EL (cell line): ENCODE data around the gene FAM168A.
A peak's percentile ranks its signal among the peaks of the same experiment; 100 is the strongest.
"Not testable (repeated sequence)": the region's sequence is repeated elsewhere in the genome, so short reads cannot be mapped to it uniquely, and the experiment has no call there.

Experiments
- DNase-seq: peaks from one replicate; pipeline ENCODE4 v3.0.0-alpha.2; 2016

FAM168A gene

DNA sequence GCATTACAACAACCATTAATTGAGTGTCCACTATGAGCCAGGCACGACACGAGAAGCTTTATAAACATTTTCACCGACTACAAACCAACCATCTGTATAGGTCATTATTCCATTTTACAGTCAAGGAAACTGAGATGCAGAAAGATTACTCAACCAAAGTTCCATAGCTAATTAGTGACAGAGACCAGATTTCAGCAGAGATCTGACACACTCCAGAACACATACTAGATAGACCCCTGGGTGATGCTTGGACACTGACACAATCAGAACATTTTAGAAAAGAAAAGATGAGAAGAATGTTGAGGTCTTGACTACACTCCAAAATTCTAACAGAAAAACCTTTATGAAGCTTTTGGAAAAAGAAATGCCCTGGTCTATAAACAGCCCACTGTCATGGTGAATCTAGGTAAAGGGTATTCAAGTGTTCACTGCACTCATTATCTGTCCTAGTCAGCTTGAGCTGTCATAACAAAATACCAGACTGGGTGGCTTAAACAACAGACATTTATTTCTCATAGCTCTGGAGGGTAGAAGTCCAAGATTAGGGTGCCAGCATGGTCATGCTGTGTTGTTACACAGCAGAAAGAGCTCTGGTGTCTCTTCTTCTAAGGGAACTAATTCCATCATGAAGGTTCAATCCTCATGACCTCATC lies 132.8 kb downstream of the FAM168A start:
- no peak for DNase-seq

GRCh38 chr11:73464347-73464746 lies 133.6 kb downstream of the FAM168A start:
- DNase-seq = no peak

DNA sequence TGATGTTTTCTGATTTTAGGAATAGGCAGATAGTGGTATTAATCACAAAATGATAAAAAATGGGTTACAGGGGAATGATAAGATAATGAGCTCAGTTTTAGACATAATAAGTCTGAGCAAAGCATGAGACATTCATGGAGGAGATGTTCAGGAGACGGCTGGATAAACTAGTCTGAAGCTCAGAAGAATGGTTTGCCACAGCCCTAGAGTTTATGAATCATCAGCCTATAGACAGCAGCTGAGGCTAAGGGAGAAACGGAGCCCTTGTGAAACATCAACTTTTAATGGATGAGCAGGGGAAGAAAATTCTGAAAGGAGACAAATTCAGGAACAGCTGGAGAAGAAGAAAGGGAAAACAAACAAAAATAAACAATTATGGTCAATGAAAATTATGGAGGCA lies 134.6 kb downstream of the FAM168A start:
- DNase-seq = peak; percentile 22

- no peak for DNase-seq
These were observed 135.9 kb downstream of the FAM168A start for GRCh38 chr11:73461964-73462363.

GRCh38 chr11:73461335-73461840 lies 136.5 kb downstream of the FAM168A start:
- DNase-seq = no peak

DNA sequence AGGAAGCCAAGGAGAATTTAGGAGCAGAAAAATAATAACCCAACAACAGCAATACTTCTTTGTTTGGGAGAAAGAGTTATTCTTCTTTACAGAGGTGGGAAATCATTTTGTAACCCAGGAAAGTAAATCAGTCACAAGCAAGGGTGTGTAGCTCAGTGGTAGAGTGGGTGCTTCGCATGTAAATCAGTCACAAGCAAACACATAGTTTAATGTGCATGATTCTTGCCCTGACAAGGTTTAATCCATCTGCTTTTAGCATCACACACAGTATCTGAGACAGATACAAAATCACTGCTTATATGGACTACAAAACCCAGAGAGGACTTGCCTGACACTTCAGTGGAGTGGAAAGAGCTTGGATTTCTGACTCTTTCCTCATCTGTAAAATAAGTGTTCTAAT lies 139.7 kb downstream of the FAM168A start:
- DNase-seq = no peak

- no peak for DNase-seq
These were observed 142.9 kb downstream of the FAM168A start for GRCh38 chr11:73454987-73455386.

- DNase-seq = no peak
These were observed 144.3 kb downstream of the FAM168A start for GRCh38 chr11:73453562-73453961.

DNA sequence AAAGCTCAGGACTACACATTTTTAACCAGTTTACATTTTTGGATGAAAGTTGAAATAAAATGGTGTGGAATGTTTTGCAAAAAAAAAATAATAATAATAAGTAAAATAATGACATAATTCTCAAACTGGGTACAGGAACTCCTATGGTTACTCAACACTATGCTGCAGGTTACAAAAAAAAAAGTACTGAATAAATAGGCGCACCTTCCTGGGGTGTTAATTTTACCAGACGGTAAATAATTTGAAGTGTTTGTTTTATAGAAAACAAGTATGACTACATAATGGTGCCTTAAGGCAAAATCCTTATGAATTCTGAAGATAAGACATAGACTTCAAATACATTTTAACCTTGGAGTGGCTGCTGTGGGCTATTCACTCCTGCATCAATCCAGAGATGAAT lies 145.2 kb downstream of the FAM168A start:
- no peak for DNase-seq

DNA sequence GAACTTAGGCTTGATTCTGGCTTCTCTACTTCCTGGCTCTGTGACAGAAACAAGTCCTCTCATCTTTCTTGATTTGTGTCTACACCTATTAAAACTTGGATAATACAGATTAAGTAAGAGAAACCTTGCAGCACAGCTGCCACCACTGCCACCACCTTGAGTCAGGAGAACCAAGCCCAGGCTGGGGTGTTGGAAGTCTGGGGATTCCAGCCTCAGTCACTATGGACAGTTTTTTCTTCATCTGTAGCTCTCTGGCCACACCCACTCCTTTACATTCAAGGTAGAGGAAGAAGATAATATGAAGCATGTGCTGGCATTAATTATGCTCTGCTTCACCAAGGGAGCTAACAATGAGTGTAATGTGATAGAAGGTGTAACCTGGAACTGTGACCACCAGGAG lies 146.0 kb downstream of the FAM168A start:
- no peak for DNase-seq

GRCh38 chr11:73446766-73447165 lies 151.1 kb downstream of the FAM168A start:
- DNase-seq = no peak

DNA sequence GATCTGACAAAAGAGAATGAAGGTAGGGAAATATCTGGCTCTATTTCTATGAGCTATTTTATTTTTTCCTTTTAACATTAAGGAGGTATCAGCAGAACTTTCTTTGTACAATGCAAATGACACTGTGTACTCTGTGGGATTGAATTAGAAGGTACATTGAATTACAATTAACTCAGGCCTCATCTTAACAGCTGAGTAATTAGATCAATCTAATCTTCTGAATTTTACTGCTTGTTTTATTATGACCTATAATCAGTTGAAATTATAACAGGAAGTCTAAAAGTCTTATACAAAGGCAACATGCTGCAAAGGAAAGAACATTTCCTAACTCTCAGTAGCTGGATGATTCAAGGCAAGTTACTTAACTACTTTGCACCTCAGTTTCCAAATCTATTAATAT lies 151.9 kb downstream of the FAM168A start:
- no peak for DNase-seq

DNA sequence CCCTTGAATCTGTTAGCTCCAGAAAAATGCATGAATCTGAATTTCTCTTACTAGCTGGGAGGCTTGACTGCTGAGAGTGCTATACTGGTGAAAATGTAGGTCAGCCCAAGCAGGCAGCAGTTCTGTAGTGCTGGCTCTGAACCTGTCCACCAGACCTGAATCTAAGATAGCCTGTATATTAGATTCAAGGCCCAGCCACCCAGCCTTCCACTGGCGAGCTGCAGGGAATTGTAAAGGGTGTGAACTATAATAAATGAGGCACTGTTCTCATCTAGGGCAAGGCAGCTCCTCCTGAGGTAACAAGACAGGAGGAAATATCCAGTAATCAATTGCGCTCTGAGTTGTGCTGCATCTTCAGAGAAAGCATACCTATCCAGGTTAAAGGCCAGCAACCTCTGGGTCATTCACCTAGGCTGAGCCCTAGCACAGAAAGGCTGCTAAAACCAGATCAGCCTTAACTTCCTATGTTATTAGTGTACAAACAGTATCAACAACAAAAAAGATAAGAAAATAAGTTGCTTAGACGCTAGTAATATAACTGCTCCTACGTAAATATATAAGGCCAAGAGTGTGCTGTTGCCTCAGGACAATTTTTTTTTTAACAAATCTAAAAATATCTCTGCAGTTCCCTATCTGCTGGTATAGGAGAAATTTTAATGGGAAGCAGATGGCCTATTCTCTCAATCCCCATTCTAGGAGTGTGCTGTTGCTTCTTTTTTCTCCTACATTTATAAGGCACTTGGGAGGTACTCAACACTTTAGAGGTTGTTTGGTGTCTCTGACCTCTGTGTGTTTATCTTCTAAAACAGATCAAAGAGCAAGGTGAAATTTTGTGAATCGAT lies 158.7 kb downstream of the FAM168A start:
- DNase-seq = no peak

DNA sequence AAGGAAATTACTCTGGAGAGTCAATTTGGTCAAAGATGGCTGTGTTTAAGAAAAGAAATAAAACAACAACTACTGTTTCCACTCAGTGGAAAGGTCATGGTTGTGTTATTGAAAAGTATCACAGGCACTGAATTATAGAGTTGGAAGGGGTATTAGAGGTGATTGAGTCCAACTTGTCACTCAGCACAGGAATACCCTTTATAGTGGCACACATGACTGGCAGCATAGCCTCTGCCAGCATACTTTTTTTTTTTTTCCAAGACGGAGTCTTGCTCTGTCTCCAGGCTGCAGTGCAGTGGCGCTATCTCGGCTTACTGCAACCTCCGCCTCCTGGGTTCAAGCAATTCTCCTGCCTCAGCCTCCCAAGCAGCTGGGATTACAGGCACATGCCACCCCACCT lies 161.1 kb downstream of the FAM168A start:
- DNase-seq = not testable (repeated sequence)

DNA sequence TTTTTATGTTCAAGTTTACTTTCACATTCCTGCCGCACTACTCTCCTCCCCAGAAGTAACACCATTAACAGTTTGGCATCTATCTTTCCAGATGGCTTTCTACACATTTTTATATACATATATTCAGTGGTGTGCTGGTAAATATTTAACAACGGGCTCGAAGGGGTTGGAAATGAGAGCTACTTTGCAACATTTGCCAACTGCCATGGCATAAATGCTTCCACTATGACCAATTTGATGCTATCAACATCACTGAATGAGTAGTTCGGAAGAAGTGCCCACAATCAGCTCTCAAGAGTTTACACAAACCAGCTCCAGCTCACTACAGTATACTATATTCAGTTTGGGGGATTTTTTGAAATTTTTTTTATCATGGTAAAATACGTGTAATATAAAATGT lies 166.5 kb downstream of the FAM168A start:
- no peak for DNase-seq

DNA sequence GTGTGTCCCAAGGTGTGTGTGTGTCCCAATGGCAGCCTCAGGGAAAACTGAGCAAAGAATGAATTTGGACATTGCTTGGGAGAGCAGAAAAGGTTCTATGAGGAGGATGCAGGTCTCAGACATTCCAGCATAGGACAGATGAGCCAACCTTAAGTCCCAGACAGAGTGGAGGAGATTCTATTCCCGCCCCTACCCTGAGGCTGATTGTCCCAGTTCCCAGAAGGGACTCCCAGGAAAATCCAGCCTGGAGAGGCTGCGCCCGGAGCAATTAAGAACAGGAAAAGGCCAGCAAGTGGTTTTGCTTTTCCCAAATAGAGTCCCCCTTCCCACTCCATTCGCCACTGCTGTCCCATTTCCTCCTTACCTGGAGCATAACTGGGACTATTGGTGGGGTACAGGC lies 167.6 kb downstream of the FAM168A start:
- no peak for DNase-seq

DNA sequence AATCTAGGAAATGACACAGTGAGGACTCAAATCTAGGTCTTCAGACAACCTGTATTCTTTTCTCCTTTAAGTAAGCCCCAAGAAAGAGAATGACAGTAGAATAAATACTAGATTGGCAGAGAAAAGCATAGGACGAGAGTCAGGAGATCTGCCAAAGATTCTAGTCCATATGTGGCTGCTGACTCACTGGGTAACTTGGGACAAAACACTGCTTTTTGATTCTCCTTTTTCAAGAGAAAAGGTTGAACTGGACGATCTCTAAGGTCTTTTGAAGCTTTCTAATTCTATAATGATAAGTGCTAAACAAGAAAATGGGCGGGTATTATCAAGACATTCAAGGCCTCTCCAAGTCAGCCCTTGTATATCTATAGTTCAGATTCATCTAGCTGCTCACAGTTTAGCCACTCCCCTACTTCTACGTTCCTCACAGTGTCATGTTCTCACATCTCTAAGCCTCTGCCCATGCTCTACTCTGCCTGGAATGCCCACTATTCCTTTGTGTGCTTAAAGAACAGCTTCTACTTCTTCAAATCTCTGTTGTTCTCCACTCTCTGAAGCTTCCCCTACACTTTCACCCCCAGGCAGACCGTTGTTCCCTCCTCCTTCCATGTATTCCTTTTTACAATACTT lies 168.7 kb downstream of the FAM168A start:
- DNase-seq = peak; percentile 49

- DNase-seq = no peak
These were observed 169.2 kb downstream of the FAM168A start for GRCh38 chr11:73428699-73429098.

DNA sequence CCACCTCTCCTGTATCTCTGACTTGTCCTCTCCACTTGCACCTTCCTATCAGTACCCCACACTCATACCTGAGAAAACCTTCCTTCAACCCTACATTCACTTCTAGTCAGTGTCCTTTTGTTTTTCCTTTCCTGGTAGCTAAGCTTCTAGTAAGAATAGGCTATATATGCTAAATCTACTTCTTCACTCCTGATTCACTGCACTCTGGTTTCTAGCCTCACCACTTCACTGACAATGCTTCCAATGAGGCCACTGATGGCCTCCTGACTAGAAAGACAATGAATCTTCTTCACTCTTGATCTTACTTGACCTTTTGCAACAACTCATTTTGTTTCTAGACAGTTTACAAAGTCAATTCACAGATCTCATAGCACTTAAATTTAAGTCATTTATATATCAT lies 169.7 kb downstream of the FAM168A start:
- no peak for DNase-seq

DNA sequence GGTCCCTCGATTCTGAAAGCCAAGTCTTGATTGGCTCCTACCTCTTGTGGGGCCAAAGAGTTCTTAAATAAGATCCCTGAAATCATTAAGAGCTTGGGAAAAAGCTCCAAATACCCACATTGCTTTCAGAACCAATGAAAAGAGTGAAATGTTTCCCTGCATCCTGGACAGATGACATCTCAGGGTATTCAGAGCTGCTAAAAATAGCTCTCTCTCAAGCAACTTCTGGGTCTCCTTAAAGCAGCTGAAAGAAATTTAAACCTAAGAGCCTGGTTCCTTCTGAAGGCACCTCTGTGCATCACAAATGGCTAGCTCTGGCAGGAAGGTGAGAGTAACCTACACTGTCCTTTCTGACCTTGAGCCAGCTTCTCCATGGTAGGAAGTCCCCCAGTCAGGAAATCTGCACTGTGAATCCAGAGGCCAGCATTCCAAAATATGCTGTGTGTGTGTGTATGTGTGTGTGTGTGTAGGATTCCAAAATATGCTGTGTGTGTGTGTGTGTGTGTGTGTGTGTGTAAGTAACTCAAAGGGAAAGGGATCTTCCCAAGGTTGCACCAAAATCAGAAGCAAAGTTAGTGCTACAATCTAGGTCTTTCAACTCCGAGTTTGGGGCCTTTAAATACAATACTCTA lies 171.6 kb downstream of the FAM168A start:
- DNase-seq = no peak

DNA sequence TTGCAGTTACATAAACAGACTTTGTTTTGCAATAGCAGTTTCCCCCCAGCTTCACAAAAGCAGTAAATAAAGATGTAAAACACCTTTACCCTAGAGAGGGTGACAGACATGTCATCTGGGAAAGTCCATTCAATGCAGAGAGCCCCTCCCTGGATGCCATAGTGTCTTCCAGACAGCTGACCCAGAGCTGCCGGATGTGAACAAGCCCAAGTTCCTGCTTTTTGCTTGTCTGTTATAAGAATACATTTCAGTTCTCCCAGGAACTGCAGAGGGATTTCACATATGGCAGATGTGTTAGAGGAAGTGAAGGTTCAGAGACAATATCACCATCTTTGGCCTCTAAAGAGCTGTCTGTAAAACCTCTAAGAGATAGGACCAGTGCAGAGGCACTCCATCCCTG lies 172.8 kb downstream of the FAM168A start:
- DNase-seq = no peak

DNA sequence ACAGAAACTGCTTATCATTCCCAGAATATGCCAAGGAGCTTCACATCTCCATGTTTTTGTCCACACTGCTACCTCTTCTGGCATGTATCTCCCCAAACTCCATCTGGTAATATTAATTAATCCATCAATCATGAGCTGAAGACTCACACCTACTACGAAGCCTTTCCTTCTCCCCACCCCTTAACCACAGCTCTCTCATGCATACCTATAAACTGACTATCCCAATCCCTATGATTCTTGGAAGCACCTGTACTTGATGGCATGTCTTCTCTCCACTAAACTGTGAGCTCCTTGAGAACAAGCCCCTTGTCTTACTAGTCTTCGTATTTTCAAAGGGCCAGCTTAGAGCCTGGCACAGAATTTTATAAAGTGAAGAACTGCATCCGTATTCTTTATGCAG lies 174.4 kb downstream of the FAM168A start:
- DNase-seq = no peak

GRCh38 chr11:73422886-73423285 lies 175.0 kb downstream of the FAM168A start:
- no peak for DNase-seq
